Osteocyte (in vitro differentiated cells): ENCODE results near the gene MAP7. TPM values are rescaled to one million over a fixed set of nuclear protein-coding genes. Genes with fewer than 3 reads are reported as not detected.

Experiments used
- DNase-seq: peaks from one replicate; pipeline ENCODE4 v3.0.0; 2021; ENCODE audit warnings: mixed read lengths; ENCODE audit not compliant: unreplicated experiment; ENCODE audit errors: extremely low spot score
- H3K27ac Mint-ChIP-seq: one replicate; pipeline ENCODE4 v1.8.0; 2021; ENCODE audit warnings: mild to moderate bottlenecking, mixed read lengths; ENCODE audit not compliant: unreplicated experiment
- H3K27me3 Mint-ChIP-seq: one replicate; pipeline ENCODE4 v1.8.0; 2021; ENCODE audit warnings: mixed read lengths; ENCODE audit not compliant: unreplicated experiment
- H3K36me3 Mint-ChIP-seq: one replicate; pipeline ENCODE4 v1.8.0; 2021; ENCODE audit warnings: mixed read lengths; ENCODE audit not compliant: unreplicated experiment
- H3K4me1 Mint-ChIP-seq: one replicate; pipeline ENCODE4 v1.8.0; 2021; ENCODE audit warnings: mixed read lengths; ENCODE audit not compliant: unreplicated experiment
- H3K4me3 Mint-ChIP-seq: one replicate; pipeline ENCODE4 v1.8.0; 2021; ENCODE audit warnings: mild to moderate bottlenecking, moderate library complexity, mixed read lengths; ENCODE audit not compliant: unreplicated experiment
- H3K9me3 Mint-ChIP-seq: one replicate; pipeline ENCODE4 v1.8.0; 2021; ENCODE audit warnings: mixed read lengths; ENCODE audit not compliant: unreplicated experiment
- total RNA-seq: library from RNA; stranded (reverse); gene quantifications from 2 replicates; pipeline ENCODE4 v1.2.1, GENCODE V29; 2021
- TF ChIP-seq, protein P1 (sequence below): fragments of 200-600 bp; sonication (generic); IDR thresholded peaks from 2 replicates; pipeline ENCODE4 v1.5.0; 2021; ENCODE audit warnings: antibody characterized with exemption, mild to moderate bottlenecking, moderate library complexity

The MAP7 gene
- total RNA-seq, 1 donor from 2014 or later, result 0.38 TPM

DNA sequence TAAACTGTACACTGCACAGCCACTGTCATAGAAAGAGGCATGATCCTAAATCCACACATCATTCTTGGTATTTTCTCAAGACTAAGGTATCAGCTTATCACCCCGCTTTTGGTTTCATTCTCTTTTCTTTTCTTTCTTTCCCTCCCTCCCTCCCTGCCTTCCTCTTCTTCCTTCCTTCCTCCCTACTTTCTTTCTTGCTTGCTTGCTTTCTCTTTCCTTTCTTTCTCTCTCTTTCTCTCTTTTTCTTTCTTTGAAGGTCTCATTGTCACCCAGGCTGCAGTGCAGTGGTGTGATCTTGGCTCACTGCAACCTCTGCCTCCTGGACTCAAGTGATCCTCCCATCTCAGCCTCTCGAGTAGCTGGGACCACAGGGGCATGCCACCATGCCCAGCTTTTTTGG lies 81.1 kb downstream of the MAP7 start:
- no peak overlapping the region for H3K27ac Mint-ChIP-seq
- H3K27me3 Mint-ChIP-seq, result peaks cover 30% of the 10 kb centered on the region
- no peaks in the 10 kb centered on the region for H3K9me3 Mint-ChIP-seq
- H3K4me1 Mint-ChIP-seq, result no peaks in the 10 kb centered on the region
- H3K4me3 Mint-ChIP-seq, result no peak overlapping the region
- no peak for DNase-seq
- TF ChIP-seq, protein P1, sequence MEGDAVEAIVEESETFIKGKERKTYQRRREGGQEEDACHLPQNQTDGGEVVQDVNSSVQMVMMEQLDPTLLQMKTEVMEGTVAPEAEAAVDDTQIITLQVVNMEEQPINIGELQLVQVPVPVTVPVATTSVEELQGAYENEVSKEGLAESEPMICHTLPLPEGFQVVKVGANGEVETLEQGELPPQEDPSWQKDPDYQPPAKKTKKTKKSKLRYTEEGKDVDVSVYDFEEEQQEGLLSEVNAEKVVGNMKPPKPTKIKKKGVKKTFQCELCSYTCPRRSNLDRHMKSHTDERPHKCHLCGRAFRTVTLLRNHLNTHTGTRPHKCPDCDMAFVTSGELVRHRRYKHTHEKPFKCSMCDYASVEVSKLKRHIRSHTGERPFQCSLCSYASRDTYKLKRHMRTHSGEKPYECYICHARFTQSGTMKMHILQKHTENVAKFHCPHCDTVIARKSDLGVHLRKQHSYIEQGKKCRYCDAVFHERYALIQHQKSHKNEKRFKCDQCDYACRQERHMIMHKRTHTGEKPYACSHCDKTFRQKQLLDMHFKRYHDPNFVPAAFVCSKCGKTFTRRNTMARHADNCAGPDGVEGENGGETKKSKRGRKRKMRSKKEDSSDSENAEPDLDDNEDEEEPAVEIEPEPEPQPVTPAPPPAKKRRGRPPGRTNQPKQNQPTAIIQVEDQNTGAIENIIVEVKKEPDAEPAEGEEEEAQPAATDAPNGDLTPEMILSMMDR, result no peak
- no peaks in the 10 kb centered on the region for H3K36me3 Mint-ChIP-seq

DNA sequence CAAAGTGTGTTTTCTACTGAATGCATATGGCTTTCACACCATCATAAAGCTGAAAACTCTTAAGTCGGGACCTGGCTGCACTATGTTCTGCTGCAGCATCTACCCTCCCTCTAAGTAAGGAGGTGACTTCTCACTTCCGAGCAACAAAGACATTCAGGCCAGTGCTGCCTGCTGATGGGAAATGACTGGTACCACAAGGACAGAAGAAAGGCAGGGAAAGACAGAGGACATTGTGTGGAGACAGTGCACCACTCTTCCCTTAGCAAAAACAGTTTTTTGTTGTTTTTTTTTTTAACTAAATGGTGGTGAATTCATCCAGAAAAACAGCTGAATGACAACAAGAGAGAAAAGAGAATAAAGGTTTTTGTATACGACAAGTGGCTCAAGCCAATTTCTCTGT lies 81.5 kb downstream of the MAP7 start:
- TF ChIP-seq, protein P1, result no peak
- Mint-ChIP-seq H3K9me3 (no peaks in the 10 kb centered on the region), H3K36me3 (no peaks in the 10 kb centered on the region), H3K27me3 (peaks cover 31% of the 10 kb centered on the region), H3K4me1 (no peaks in the 10 kb centered on the region), H3K27ac (no peak overlapping the region), H3K4me3 (no peak overlapping the region)
- DNase-seq, result no peak

DNA sequence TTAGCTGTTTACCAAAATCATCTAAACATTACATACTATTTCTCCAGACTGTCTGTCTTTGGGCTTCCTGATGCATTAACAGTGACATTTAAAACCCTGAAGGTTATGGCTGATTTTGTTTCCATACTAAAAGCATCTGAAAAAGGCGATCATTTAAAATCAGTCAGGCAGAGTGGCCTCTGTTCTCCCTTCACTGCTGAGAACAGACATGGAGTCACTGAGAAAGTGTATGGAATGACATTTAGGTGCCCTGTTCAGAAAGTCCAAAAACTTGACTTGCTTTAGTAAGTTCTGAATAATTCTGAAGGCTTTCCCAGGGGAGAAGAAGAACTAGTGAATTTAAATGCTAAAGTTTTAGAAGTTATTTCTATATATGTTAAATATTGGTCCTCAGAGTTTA lies 83.0 kb downstream of the MAP7 start:
- Mint-ChIP-seq H3K4me3 (no peak overlapping the region), H3K27ac (no peak overlapping the region), H3K9me3 (no peaks in the 10 kb centered on the region), H3K36me3 (no peaks in the 10 kb centered on the region), H3K27me3 (peaks cover 33% of the 10 kb centered on the region), H3K4me1 (no peaks in the 10 kb centered on the region)
- DNase-seq, result no peak
- TF ChIP-seq, protein P1, result no peak

DNA sequence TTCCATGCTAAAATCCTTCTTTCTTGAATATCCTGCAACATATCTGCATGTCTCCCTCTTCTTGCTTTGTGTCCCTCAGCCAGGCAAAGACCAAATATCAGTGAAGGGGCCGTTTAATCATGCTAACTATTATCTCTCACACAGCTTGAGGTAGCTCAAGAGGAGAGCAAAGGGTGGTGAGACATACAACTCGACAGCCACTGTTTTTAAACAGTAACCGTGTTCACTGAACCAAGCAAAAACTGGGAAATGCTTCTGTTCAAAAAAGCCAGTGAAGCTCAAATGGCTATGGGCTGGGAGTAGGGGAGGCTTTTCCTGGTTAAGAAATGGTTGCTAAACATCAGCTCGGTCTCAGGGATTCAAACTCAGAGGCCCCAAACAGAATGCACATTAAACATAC lies 83.4 kb downstream of the MAP7 start:
- H3K4me3 Mint-ChIP-seq, result no peak overlapping the region
- H3K9me3 Mint-ChIP-seq, result no peaks in the 10 kb centered on the region
- TF ChIP-seq, protein P1, result no peak
- peaks cover 35% of the 10 kb centered on the region for H3K27me3 Mint-ChIP-seq
- DNase-seq, result no peak
- H3K36me3 Mint-ChIP-seq, result no peaks in the 10 kb centered on the region
- no peaks in the 10 kb centered on the region for H3K4me1 Mint-ChIP-seq
- no peak overlapping the region for H3K27ac Mint-ChIP-seq

DNA sequence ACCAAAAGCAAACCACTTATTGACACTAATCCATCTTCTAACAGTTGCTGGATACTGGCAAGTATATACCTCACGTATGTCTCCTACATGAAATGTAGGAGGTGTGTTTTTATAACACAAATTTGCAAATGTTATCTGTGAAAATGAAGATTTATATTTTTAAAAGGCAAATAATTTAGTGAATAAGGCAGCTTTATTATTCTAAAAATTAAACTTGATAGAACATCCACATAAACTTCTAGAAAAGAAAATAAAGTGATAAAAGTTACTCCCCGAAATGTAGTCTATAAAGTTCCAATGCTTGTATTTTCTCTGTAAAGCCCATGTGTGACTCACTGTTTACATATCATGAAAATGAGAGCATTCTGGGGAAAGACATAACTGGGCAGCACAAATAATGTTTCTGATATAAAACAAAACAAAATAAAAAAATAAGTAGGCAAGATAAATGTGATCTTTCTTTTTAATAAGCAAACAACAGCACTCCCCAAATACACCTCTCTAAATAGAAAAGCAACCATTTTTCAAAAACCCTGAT lies 84.4 kb downstream of the MAP7 start:
- no peak overlapping the region for H3K4me3 Mint-ChIP-seq
- no peak overlapping the region for H3K27ac Mint-ChIP-seq
- no peaks in the 10 kb centered on the region for H3K9me3 Mint-ChIP-seq
- TF ChIP-seq, protein P1, result no peak
- H3K36me3 Mint-ChIP-seq, result no peaks in the 10 kb centered on the region
- peaks cover 29% of the 10 kb centered on the region for H3K27me3 Mint-ChIP-seq
- no peak for DNase-seq
- no peaks in the 10 kb centered on the region for H3K4me1 Mint-ChIP-seq
